Stimulated activated naive B cell treated with anti-CD40 and anti-IgM and Interleukin-4, amounts not matched to agents 10 μg/mL and 1 μg/mL and 100 μg/mL, for 72 hours (primary cell): ENCODE measurements around the gene VAV2.

ENCODE experiments used
- ATAC-seq, 2 donors: fragments of 150-1000 bp; cut with Tn5 transposase; replicated peaks; 2 replicates each; pipeline ENCODE4 v1.10.0; 2021; ENCODE audit warnings: moderate library complexity in 1 of 2
- DNase-seq: peaks from one replicate; pipeline ENCODE4 v3.0.0; 2021
- H3K27ac Mint-ChIP-seq: one replicate; pipeline ENCODE4 v1.8.0; 2022; ENCODE audit warnings: mild to moderate bottlenecking, mixed read lengths
- H3K27me3 Mint-ChIP-seq, 2 donors: one replicate each; pipeline ENCODE4 v1.8.0; 2022; ENCODE audit warnings: mixed read lengths in 2 of 2
- H3K36me3 Mint-ChIP-seq, 2 donors: one replicate each; pipeline ENCODE4 v1.8.0; 2022; ENCODE audit warnings: mixed read lengths in 2 of 2, mild to moderate bottlenecking in 1 of 2
- H3K4me1 Mint-ChIP-seq, 2 donors: one replicate each; pipeline ENCODE4 v1.8.0; 2022; ENCODE audit warnings: mixed read lengths in 2 of 2, mild to moderate bottlenecking in 1 of 2
- H3K4me3 Mint-ChIP-seq, 2 donors: one replicate each; pipeline ENCODE4 v1.8.0; 2022; ENCODE audit warnings: mild to moderate bottlenecking in 2 of 2, mixed read lengths in 2 of 2, moderate library complexity in 1 of 2
- H3K9me3 Mint-ChIP-seq, 2 donors: one replicate each; pipeline ENCODE4 v1.8.0; 2022; ENCODE audit warnings: mixed read lengths in 2 of 2, mild to moderate bottlenecking in 1 of 2

VAV2 gene

GRCh38 chr9:133975511-133975910 is 16.6 kb downstream of the VAV2 start:
- Mint-ChIP-seq H3K9me3 (no peaks in the 10 kb centered on the region), H3K4me1 (peaks cover 73 to 95% of the 10 kb centered on the region in 2 donors), H3K4me3 (no peak overlapping the region), H3K27me3 (no peaks in the 10 kb centered on the region), H3K36me3 (peaks cover 17 to 40% of the 10 kb centered on the region in 2 donors), H3K27ac (no peak overlapping the region)
- ATAC-seq (no peak), DNase-seq (no peak)

- Mint-ChIP-seq H3K27ac (peak overlapping the region; percentile 39), H3K4me1 (peaks cover 73 to 95% of the 10 kb centered on the region in 2 donors), H3K36me3 (peaks cover 19 to 40% of the 10 kb centered on the region in 2 donors), H3K4me3 (peak overlapping the region; percentile 35 to 40), H3K27me3 (no peaks in the 10 kb centered on the region), H3K9me3 (no peaks in the 10 kb centered on the region)
- DNase-seq (no peak), ATAC-seq (no peak)
These were observed 17.3 kb downstream of the VAV2 start for GRCh38 chr9:133974631-133975341.

- H3K36me3 Mint-ChIP-seq, result peaks cover 19 to 40% of the 10 kb centered on the region in 2 donors
- ATAC-seq (no peak), DNase-seq (no peak)
- H3K4me1 Mint-ChIP-seq, result peaks cover 75 to 95% of the 10 kb centered on the region in 2 donors
- H3K27ac Mint-ChIP-seq, result peak overlapping the region; percentile 89
- no peaks in the 10 kb centered on the region for H3K27me3 Mint-ChIP-seq
- H3K4me3 Mint-ChIP-seq, result peak overlapping the region; percentile 53 to 59
- H3K9me3 Mint-ChIP-seq, result no peaks in the 10 kb centered on the region
These were observed 18.1 kb downstream of the VAV2 start for GRCh38 chr9:133973791-133974630.

- peaks cover 19 to 40% of the 10 kb centered on the region in 2 donors for H3K36me3 Mint-ChIP-seq
- H3K4me3 Mint-ChIP-seq, result peak overlapping the region; percentile 53 to 59
- peaks cover 83 to 96% of the 10 kb centered on the region in 2 donors for H3K4me1 Mint-ChIP-seq
- ATAC-seq (peak; percentile 30 to 44), DNase-seq (no peak)
- peak overlapping the region; percentile 89 for H3K27ac Mint-ChIP-seq
- H3K27me3 Mint-ChIP-seq, result no peaks in the 10 kb centered on the region
- H3K9me3 Mint-ChIP-seq, result no peaks in the 10 kb centered on the region
These were observed 18.9 kb downstream of the VAV2 start for GRCh38 chr9:133973111-133973790.

GRCh38 chr9:133971981-133972941 is 19.9 kb downstream of the VAV2 start:
- ATAC-seq (peak in 1 of 2 donors; percentile 1), DNase-seq (no peak)
- peaks cover 13 to 34% of the 10 kb centered on the region in 2 donors for H3K36me3 Mint-ChIP-seq
- no peaks in the 10 kb centered on the region for H3K27me3 Mint-ChIP-seq
- H3K27ac Mint-ChIP-seq, result peak overlapping the region; percentile 51
- H3K4me1 Mint-ChIP-seq, result peaks cover 79 to 96% of the 10 kb centered on the region in 2 donors
- no peaks in the 10 kb centered on the region for H3K9me3 Mint-ChIP-seq
- H3K4me3 Mint-ChIP-seq, result peak overlapping the region in 1 of 2 donors; percentile 57

- H3K4me3 Mint-ChIP-seq, result peak overlapping the region; percentile 36 to 57
- DNase-seq, result no peak
- H3K27ac Mint-ChIP-seq, result peak overlapping the region; percentile 62
- H3K27me3 Mint-ChIP-seq, result no peaks in the 10 kb centered on the region
- H3K36me3 Mint-ChIP-seq, result peaks cover 13 to 36% of the 10 kb centered on the region in 2 donors
- peaks cover 79 to 93% of the 10 kb centered on the region in 2 donors for H3K4me1 Mint-ChIP-seq
- peak; percentile 73 to 74 for ATAC-seq
- no peaks in the 10 kb centered on the region for H3K9me3 Mint-ChIP-seq
These were observed 20.8 kb downstream of the VAV2 start for GRCh38 chr9:133971121-133971951.

GRCh38 chr9:133970581-133971058 is 21.5 kb downstream of the VAV2 start:
- peak overlapping the region; percentile 46 to 58 for H3K4me3 Mint-ChIP-seq
- peak overlapping the region; percentile 62 for H3K27ac Mint-ChIP-seq
- peaks cover 83 to 96% of the 10 kb centered on the region in 2 donors for H3K4me1 Mint-ChIP-seq
- H3K9me3 Mint-ChIP-seq, result no peaks in the 10 kb centered on the region
- H3K27me3 Mint-ChIP-seq, result no peaks in the 10 kb centered on the region
- ATAC-seq (no peak), DNase-seq (no peak)
- peaks cover 13 to 40% of the 10 kb centered on the region in 2 donors for H3K36me3 Mint-ChIP-seq

GRCh38 chr9:133969681-133970580 is 22.2 kb downstream of the VAV2 start:
- Mint-ChIP-seq H3K27ac (peak overlapping the region; percentile 83), H3K9me3 (no peaks in the 10 kb centered on the region), H3K4me3 (peak overlapping the region; percentile 66 to 68), H3K27me3 (no peaks in the 10 kb centered on the region), H3K36me3 (peaks cover 10 to 37% of the 10 kb centered on the region in 2 donors), H3K4me1 (peaks cover 77 to 94% of the 10 kb centered on the region in 2 donors)
- no peak for ATAC-seq
- DNase-seq, result no peak

GRCh38 chr9:133968966-133969617 is 23.0 kb downstream of the VAV2 start:
- no peaks in the 10 kb centered on the region for H3K27me3 Mint-ChIP-seq
- peak overlapping the region; percentile 66 to 72 for H3K4me3 Mint-ChIP-seq
- H3K9me3 Mint-ChIP-seq, result peaks cover 3 to 4% of the 10 kb centered on the region in 2 donors
- peaks cover 70 to 93% of the 10 kb centered on the region in 2 donors for H3K4me1 Mint-ChIP-seq
- H3K27ac Mint-ChIP-seq, result peak overlapping the region; percentile 89
- DNase-seq (no peak), ATAC-seq (peak in 1 of 2 donors; percentile 1)
- H3K36me3 Mint-ChIP-seq, result peaks cover 13 to 37% of the 10 kb centered on the region in 2 donors

GRCh38 chr9:133968428-133968827 is 23.7 kb downstream of the VAV2 start:
- Mint-ChIP-seq H3K4me1 (peaks cover 68 to 88% of the 10 kb centered on the region in 2 donors), H3K27ac (peak overlapping the region; percentile 89), H3K27me3 (no peaks in the 10 kb centered on the region), H3K9me3 (peaks cover 3 to 4% of the 10 kb centered on the region in 2 donors), H3K36me3 (peaks cover 10 to 37% of the 10 kb centered on the region in 2 donors), H3K4me3 (peak overlapping the region; percentile 66 to 72)
- peak; percentile 56 for DNase-seq
- ATAC-seq, result peak; percentile 89 to 90

GRCh38 chr9:133967024-133967741 is 24.9 kb downstream of the VAV2 start:
- peak overlapping the region in 1 of 2 donors; percentile 14 for H3K4me3 Mint-ChIP-seq

More at GRCh38 chr9:133967024-133967741, 24.9 kb downstream of the VAV2 start:
- H3K4me1 Mint-ChIP-seq, result peaks cover 65 to 88% of the 10 kb centered on the region in 2 donors
- no peak for DNase-seq
- peaks cover 3 to 4% of the 10 kb centered on the region in 2 donors for H3K9me3 Mint-ChIP-seq
- no peaks in the 10 kb centered on the region for H3K27me3 Mint-ChIP-seq
- no peak for ATAC-seq
- no peak overlapping the region for H3K27ac Mint-ChIP-seq
- H3K36me3 Mint-ChIP-seq, result peaks cover 9 to 32% of the 10 kb centered on the region in 2 donors
